ENCODE measurements around the gene SERPINC1. TPM values are rescaled to one million over a fixed set of nuclear protein-coding genes. Genes with fewer than 3 reads are reported as not detected.

SERPINC1 gene
- 0.11 TPM in 1 of 2 replicates, not detected in the other for total RNA-seq

GRCh38 chr1:173917149-173917548, at the start of gene SERPINC1:
Gene SERPINC1, minus strand, starts transcription at chr1:173917327. Its CDS starts 68 bp downstream, at chr1:173917259.

GRCh38 chr1:173868266-173869020, 48.7 kb downstream of the SERPINC1 start, which contains the start of gene ZBTB37:
Gene ZBTB37, plus strand, starts transcription at chr1:173868380. Its CDS starts 1,846 bp downstream, at chr1:173870226.

GRCh38 chr1:173867753-173868265, 49.3 kb downstream of the SERPINC1 start, which contains the start of gene GAS5:
Gene GAS5, minus strand, starts transcription at chr1:173867989.

Small RNA genes lying within 50 kb of the gene (small RNA-seq; reads per million reads assigned to genes)
- gene RNA5SP67, result not detected

Other genes with a start within 250 kb of the SERPINC1 start
- gene ANKRD45, start 247.5 kb downstream of the SERPINC1 start, total RNA-seq, result 0.65 and 1.8 TPM in 2 replicates
- 32.1 and 34.8 TPM in 2 replicates for gene KLHL20, start 202.3 kb downstream of the SERPINC1 start, total RNA-seq
- gene DARS2, start 92.7 kb downstream of the SERPINC1 start, total RNA-seq, result 15.2 and 17.5 TPM in 2 replicates
- 16.1 and 22.4 TPM in 2 replicates for gene CENPL, start 92.4 kb downstream of the SERPINC1 start, total RNA-seq
- gene GAS5, start 49.3 kb downstream of the SERPINC1 start, total RNA-seq, result 385 and 436 TPM in 2 replicates
- 11.0 and 12.5 TPM in 2 replicates for gene ZBTB37, start 48.9 kb downstream of the SERPINC1 start, total RNA-seq
- gene RC3H1, start 105.0 kb upstream of the SERPINC1 start, total RNA-seq, result 36.6 and 47.5 TPM in 2 replicates
- 38.2 and 44.2 TPM in 2 replicates for gene RABGAP1L, start 242.2 kb upstream of the SERPINC1 start, total RNA-seq

Measured in articular chondrocyte of knee joint (primary cell).